Right renal pelvis (tissue), 4 donors: ENCODE results near the gene TRAP1. TPM values are rescaled to one million over a fixed set of nuclear protein-coding genes. Genes with fewer than 3 reads are reported as not detected.
"Not testable (repeated sequence)": the region's sequence is repeated elsewhere in the genome, so short reads cannot be mapped to it uniquely, and the experiment has no call there.

ENCODE experiments used
- DNase-seq, 4 donors: peaks; one replicate each; pipeline ENCODE4 v3.0.0-alpha.2; 2013; ENCODE audit warnings: low read depth in 4 of 4, low spot score in 3 of 4, missing footprints in 1 of 4
- polyA plus RNA-seq, 4 donors: library from polyadenylated mRNA; unstranded; fragments of 120-200 nt; gene quantifications; one replicate each; pipeline ENCODE4 v1.2.1, GENCODE V29; 2013; ENCODE audit not compliant: insufficient read length in 4 of 4

Gene TRAP1
- polyA plus RNA-seq, 4 donors: 92.8 to 114 (median 101) TPM

GRCh38 chr16:3715430-3715829, 1.9 kb downstream of the TRAP1 start:
- DNase-seq: no peak

GRCh38 chr16:3714378-3714777, 2.9 kb downstream of the TRAP1 start:
- DNase-seq: not testable (repeated sequence)

DNA sequence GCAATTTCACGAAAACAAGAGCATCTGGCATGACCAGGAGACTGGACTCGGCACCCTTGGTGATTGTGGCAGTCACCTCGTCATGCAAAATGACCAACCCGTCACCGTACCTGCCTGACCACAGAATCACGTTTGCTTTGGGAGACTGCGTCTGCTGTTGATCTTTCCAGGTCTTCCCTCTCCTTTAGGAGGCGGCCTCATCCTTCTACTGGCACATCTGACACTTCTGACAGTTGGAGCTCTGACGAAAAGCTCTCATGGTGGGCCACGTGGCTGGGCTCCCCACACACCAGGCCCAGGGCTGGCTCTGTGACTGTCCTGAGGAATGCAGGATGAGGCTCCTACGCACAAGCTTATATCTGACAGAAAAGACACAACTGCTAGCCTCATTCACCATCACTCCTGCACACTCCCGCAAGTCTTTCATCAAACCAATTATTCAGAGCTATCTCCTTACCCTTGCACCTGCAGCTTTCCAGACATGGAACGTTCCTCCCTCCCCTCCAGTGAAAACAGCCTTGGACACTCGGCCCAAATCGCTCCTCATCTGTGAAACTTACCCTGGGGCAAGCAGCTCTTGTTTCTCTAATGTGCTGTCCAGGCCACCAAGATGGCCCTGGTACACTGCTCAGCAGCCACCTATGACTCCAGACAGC, 3.6 kb downstream of the TRAP1 start:
- no peak for DNase-seq

DNA sequence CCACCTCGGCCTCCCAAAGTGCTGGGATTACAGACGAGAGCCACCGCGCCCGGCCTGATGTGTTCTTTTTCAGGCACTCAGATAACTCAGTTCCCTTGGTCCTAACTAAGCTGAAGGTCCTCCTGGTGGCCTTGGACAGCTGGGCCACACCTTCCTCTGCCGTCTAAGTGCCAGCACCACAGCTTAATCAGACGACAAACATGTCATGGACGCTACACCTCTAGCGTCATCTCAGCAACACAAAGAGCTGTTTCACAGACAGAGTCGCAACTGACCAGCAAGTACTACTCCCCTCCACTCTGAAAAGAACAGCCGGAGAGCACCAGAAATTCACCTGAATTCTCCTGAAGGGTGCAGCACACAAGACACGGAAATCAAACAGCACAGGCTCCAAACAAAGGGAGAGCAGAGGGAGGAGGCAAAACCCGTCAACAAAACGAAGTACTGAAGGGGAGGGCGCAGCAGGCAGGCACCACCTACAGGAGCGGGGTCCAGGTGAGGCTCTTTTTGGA, 4.4 kb downstream of the TRAP1 start:
- no peak for DNase-seq

- no peak for DNase-seq
Observed at GRCh38 chr16:3706253-3707012, 10.9 kb downstream of the TRAP1 start.

GRCh38 chr16:3702082-3702481, 15.2 kb downstream of the TRAP1 start:
- DNase-seq: no peak

DNA sequence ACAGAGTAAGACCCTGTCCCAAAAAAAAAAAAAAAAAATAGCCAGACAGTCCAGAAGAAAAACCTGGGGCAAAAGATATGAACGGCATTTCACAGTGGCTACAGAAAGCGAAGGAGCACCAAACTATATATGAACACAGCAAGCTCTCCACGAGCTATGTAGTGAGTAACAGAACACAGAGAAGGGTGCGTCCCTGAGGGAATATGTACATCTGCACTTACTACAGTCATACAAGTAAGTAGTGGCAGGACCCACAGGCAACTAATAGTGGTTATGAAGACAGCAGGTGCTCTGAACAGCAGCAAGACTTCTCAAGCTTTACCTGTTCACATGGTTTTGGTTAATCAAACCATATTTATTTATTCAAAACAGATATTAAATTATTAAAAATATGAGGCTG, 15.8 kb downstream of the TRAP1 start:
- no peak for DNase-seq

DNA sequence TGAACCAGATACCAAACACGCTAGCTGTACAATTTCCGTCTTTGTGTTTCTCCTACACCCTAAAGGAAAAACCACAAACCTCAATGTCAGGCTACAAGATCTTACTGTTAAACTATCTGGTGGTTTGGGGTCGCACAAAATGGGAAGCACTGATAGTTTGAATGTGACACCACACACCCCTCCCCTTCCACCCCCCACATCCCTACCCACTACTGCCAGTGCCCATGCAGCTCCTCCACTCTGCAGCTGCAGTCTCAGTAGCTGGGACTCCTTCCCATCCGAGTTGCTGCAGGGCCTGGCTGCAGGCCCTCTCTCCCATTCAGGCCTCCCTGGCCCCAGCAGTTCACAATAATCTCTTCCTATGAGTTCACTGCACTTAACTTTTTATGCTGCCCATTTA, 18.4 kb downstream of the TRAP1 start:
- DNase-seq: no peak

DNA sequence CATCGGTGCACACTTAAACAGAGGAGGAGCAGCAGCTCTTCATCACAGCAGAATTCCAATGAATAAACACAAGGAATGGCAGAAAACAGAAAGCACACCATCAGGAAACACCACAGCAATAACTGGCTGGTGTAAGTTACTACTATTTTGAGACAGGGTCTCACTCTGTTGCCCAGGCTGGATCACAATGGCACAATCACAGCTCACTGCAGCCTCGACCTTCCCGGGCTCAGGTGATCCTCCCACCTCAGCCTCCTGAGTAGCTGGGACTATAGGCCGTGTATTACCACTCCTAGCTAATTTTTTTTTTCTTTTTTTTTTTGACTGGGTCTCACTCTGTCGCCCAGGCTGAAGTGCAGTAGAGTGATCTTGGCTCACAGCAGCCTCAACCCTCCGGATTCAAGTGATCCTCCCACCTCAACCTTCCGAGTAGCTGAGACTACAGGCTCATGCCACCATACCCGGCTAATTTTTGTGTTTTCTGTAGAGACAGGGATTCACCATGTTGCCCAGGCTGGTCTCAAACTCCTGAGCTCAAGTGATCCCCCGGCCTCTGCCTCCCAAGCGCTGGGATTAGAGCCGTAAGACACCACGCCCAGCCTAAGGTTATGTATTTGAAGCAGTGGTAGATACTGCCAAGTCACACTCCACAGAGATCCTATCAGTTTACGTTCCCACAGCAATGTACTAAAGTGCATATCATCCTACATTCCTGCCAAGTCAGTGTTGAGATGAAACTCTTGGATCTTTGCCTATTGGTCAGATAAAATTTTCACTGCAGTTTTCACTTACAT, 20.7 kb downstream of the TRAP1 start:
- no peak for DNase-seq

DNA sequence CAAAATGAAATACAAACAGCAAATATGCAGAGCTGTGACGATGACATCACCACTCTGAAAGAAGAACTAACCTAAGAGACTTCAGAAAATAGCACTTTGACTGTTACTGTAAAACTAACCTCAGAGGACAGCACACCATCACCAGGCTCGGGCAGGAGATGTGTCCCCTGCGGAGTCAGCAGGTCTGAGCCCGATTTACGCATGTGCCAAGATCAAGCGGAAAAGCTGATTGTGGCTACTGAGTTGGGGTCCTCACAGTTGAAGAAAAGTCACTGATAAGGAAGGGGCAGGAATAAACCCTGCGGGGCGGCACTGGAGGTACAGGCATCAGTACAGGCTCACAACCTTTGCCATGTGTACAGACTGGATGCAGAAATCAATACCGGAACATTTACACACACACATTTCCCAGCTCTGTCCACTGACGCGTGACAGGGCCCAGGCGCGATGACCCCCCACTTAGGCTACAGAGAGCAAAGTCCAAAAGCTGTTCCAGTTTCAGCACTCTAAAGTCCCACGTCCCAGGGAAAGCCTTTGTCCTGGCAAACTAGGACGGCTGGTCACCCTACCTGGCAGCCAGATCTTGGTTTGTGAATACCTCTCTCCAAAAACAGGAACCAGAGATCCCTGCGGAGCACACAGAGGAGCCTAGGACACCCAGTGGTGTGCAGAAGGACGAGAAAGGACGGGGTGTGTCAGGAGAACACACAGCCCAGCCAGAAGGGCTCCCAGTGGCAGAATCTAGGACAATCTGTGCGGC, 21.5 kb downstream of the TRAP1 start:
- no peak for DNase-seq

DNA sequence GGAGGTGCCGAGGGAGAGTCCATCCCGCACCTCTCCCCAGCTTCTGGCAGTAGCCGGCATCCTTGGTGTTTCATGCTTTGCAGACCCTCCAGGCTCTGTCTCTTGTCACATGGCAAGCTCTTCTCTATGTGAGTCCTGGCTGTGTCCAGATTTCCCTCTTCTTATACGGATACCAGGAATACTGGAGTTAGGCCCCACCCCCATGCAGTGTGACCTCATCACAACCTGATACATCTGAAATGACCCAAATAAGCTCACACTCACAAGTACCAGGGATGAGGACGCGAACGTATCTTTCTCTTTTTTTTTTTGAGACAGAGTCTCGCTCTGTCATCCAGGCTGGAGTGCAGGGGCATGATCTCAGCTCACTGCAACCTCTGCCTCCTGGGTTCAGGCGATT, 23.3 kb downstream of the TRAP1 start:
- no peak for DNase-seq

DNA sequence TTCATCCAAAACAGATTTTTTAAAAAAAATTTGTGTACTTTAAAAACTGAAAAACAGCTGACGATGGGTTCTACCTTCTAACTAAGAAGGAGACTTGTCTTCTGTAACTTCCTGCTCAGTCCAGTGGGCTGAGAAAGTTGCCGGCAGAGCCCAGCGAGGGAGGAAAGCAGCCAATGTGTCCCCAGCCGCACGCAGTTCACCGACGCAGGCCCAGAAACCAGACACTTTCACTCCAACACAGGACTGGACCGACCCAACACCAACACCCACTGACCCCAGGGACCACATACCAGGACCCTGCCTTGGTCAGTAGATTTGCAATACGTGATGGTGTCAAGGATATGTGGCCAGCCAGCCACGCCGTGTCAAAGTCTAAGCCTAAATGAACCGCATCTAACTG, 25.6 kb downstream of the TRAP1 start:
- no peak for DNase-seq

DNA sequence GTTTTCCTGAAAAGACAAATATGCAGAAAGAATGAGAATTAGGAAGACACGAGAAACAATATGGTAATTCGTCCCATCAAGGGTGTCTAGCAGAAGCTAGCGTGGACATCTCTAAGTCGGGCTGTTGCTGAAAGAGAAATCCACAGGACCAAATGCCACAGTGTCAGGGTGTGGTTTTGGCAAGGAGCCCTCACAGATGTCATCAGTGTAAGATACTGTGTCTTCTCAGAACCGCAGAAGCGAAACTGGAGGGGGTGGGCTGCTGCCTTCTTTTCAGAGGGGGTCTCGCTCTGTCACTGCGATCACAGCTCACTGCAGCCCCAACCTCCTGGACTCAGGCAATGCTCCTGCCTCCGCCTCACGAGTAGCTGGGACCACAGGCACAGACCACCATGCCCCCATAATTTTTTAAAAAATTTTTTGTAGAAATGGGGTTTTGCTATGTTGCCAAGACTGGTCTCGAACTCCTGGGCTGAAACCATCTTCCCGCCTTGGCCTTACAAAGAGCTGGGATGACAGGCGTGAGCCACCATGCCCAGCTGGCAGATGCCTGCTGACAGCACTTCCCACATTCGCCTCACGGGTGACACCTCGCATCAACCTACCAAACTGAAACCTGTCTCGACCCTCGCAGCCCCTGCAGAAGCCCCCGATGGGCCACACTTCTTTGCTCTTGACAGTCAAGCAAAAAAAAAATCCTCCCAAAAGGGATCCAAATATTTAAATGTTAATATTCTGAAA, 26.2 kb downstream of the TRAP1 start:
- no peak for DNase-seq

DNA sequence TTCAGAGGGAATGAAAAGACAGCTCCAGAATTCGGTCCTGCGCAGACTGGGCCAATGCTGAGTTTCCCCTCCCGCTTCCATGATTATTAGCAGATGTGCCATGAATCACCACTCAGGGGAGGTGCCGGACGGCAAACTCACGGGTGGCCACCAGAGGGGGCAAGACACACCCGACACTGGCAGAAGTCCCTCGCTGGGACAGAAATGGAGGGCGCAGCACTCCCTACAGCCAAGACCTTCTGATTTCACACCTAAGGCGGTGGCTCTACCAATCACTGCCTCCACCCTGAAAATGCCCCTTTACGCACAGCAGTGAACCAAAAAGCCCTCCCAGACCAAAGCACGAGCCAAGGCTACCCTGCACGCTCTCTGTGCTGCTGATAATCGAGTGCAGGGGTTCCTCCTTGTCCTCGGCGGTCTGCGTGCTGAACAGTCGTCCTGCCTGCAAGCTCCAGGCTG, 26.8 kb downstream of the TRAP1 start:
- DNase-seq: peak; percentile 68 to 81 (median 75)

- DNase-seq: no peak
Observed at GRCh38 chr16:3689731-3690130, 27.6 kb downstream of the TRAP1 start.

DNA sequence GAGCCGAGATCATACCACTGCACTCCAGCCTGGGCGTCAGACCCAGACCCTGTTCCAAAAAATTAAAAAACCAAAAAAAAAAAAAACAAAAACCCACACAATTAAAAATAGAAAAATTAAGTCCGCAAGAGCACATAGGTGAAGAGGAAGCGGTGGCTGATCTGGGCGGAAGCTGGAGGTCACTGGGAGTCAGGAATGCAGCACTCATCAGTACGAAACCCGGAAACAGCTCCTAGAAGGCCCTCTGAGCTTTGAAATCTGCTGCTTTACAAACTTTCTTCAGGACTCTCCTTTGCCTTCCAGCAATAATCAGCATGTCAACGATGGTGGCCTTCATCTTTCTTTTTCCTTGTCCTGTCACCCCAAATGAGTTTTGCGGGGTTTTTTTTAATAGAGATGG, 29.5 kb downstream of the TRAP1 start:
- no peak for DNase-seq

DNA sequence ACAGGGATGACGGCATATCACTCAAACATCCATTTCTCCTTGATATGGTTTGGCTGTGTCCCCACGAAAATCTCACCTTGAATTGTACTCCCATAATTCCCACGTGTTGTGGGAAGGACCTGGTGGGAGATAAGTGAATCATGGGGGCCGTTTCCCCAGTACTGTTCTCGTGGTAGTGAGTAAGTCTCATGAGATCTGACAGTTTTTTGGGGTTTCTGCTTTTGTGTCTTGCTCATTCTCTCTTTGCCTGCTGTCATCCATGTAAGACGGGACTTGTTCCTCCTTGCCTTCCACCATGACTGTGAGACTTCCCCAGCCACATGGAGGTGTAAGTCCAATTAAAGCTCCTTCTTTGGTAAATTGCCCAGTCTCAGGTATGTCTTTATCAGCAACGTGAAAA, 30.3 kb downstream of the TRAP1 start:
- DNase-seq: no peak

GRCh38 chr16:3681206-3681605, 36.1 kb downstream of the TRAP1 start:
- no peak for DNase-seq

GRCh38 chr16:3677994-3678393, 39.3 kb downstream of the TRAP1 start:
- DNase-seq: no peak

- no peak for DNase-seq
Observed at GRCh38 chr16:3675601-3676130, 41.7 kb downstream of the TRAP1 start.
